ENCODE data around the gene EPN2. TPM values are rescaled to one million over a fixed set of nuclear protein-coding genes. Genes with fewer than 3 reads are reported as not detected.

EPN2 gene
- total RNA-seq, 1 experiment from 2014 or later: 57.8 TPM

- Histone ChIP-seq H2AFZ (ENCODE audit: low read length) (no peak within 1 kb of the TSS), H3K23ac (ENCODE audit: insufficient read length, low read depth, low read length) (no peak within 1 kb of the TSS), H3K4me2 (ENCODE audit: insufficient read depth, insufficient read length, low read length) (peak within 1 kb of the TSS; percentile 93), H3K23me2 (ENCODE audit: insufficient read length, low read depth, low read length, poor library complexity, severe bottlenecking) (peaks cover 7% of the 10 kb centered on the region), H4K8ac (replicated peaks; ENCODE audit: insufficient read length, low read depth, low read length) (no peak within 1 kb of the TSS), H2BK5ac (ENCODE audit: insufficient read length, low read length) (no peak within 1 kb of the TSS), H3K27me3 (ENCODE audit: insufficient read depth, low read length) (no peaks in the 10 kb centered on the region), H2BK12ac (ENCODE audit: insufficient read length, low read depth, low read length) (no peak within 1 kb of the TSS), H3K9ac (ENCODE audit: extremely low read depth, insufficient read length, low read length) (peak within 1 kb of the TSS; percentile 73), H3K18ac (ENCODE audit: insufficient read length, low read depth, low read length) (peak within 1 kb of the TSS; percentile 74), H2BK15ac (ENCODE audit: low read depth, low read length) (no peak within 1 kb of the TSS), H3K27ac (ENCODE audit: insufficient read length, low read depth, low read length) (peak within 1 kb of the TSS; percentile 42), H2AK5ac (ENCODE audit: insufficient read length, low read length) (no peak within 1 kb of the TSS), H2BK20ac (ENCODE audit: low read depth, low read length, poor library complexity, severe bottlenecking) (no peak within 1 kb of the TSS), H2BK120ac (ENCODE audit: low read depth, low read length, poor library complexity, severe bottlenecking) (no peak within 1 kb of the TSS), H3K14ac (ENCODE audit: insufficient read depth, low read length) (peak within 1 kb of the TSS; percentile 79), H3K4me1 (ENCODE audit: insufficient read depth, low read length) (no peaks in the 10 kb centered on the region), H4K91ac (ENCODE audit: insufficient read length, low read depth, low read length) (no peak within 1 kb of the TSS), H3T11ph (ENCODE audit: low read length) (no peak within 1 kb of the TSS), H3K9me3 (ENCODE audit: control insufficient read depth, low read depth, low read length) (no peaks in the 10 kb centered on the region), H3K79me2 (ENCODE audit: insufficient read depth, low read length) (peaks cover 4% of the 10 kb centered on the region; the same call in 1 of the 2 replicates), H4K20me1 (ENCODE audit: control insufficient read depth, insufficient read depth, insufficient read length) (no peaks in the 10 kb centered on the region), H4K5ac (ENCODE audit: insufficient read length, low read depth, low read length) (no peak within 1 kb of the TSS), H3K4ac (ENCODE audit: low read depth, low read length) (no peak within 1 kb of the TSS), H3K79me1 (ENCODE audit: insufficient read depth, low read depth, low read length, poor library complexity, severe bottlenecking) (peaks cover 6% of the 10 kb centered on the region), H3K56ac (ENCODE audit: insufficient read length, low read depth, low read length) (no peak within 1 kb of the TSS)
- Mint-ChIP-seq H3K27me3 (ENCODE audit: low read depth) (no peaks in the 10 kb centered on the region), H3K9me3 (no peaks in the 10 kb centered on the region), H3K27ac (peak within 1 kb of the TSS; percentile 98 to 99 (median 99)), H3K4me3 (peak within 1 kb of the TSS; percentile 97 to 98), H3K4me1 (peaks cover 13 to 18% of the 10 kb centered on the region in 2 experiments), H3K36me3 (ENCODE audit: insufficient read depth in 1 of 3, low read depth in 3 of 3) (peaks cover 26 to 49% (median 45%) of the 10 kb centered on the region in 3 experiments)
- DNase-seq: no peak
- TF ChIP-seq CTCF (conservative IDR thresholded peaks at IDR 0.05): no peak
- WGBS (ENCODE audit: extremely low coverage, insufficient read length, low lambda C conversion rate): no CpG with 5 or more reads among the region's 69 CpGs
These were observed 141.5 kb downstream of the EPN2 start, which contains the start of gene MAPK7 for GRCh38 chr17:19378416-19379360. TSS of gene MAPK7 (plus strand) at chr17:19378498. CDS start at chr17:19378901, 403 bp downstream.

All from H9 (cell line).